HCT116 (cell line): ENCODE measurements around the gene MAPK8.

Experiments used
- EZH2 ChIP-seq: fragments of 200-600 bp; sonication (generic); IDR thresholded peaks from 2 replicates; pipeline ENCODE4 v1.6.1; 2017; ENCODE audit warnings: antibody characterized with exemption, mixed run types
- POLR2A ChIP-seq: IDR thresholded peaks from 2 replicates; pipeline ENCODE4 v1.7.0; 2011; ENCODE audit warnings: borderline replicate concordance; ENCODE audit not compliant: insufficient read depth, insufficient read length; ENCODE audit errors: extremely low read depth
- POLR2AphosphoS5 ChIP-seq: IDR thresholded peaks from 2 replicates; pipeline ENCODE4 v1.6.1; 2011; ENCODE audit warnings: mild to moderate bottlenecking, low read depth, low read length, moderate library complexity
- RAD21 ChIP-seq: IDR thresholded peaks from 2 replicates; pipeline ENCODE4 v1.6.1; 2012; ENCODE audit warnings: low read depth, mild to moderate bottlenecking
- REST ChIP-seq: IDR thresholded peaks from 2 replicates; pipeline ENCODE4 v1.6.1; 2012; ENCODE audit warnings: low read depth
- SIN3A ChIP-seq: IDR thresholded peaks from 2 replicates; pipeline ENCODE4 v1.6.1; 2012; ENCODE audit warnings: low read depth
- SP1 ChIP-seq: IDR thresholded peaks from 2 replicates; pipeline ENCODE4 v1.6.1; 2012; ENCODE audit warnings: low read depth
- ZBTB33 ChIP-seq: IDR thresholded peaks from 2 replicates; pipeline ENCODE4 v1.6.1; 2011; ENCODE audit warnings: mild to moderate bottlenecking, low read length, moderate library complexity; ENCODE audit not compliant: insufficient replicate concordance; ENCODE audit errors: extremely low read depth
- ZNF274 ChIP-seq: fragments of 200-500 bp; sonication (Bioruptor generic); IDR thresholded peaks from 2 replicates; pipeline ENCODE4 v1.6.1; 2014; ENCODE audit warnings: mild to moderate bottlenecking, low read depth, low read length, inconsistent platforms
- TF ChIP-seq, protein P1 (sequence below), 3 experiments: fragments of 200-600 bp in 1 of 3; sonication (generic) in 1 of 3; IDR thresholded peaks in 2 of 3; conservative IDR thresholded peaks in 1 of 3; 2 replicates each; pipeline ENCODE4 v1.5.1; 2012 to 2017; ENCODE audit warnings: low read depth in 2 of 3, low read length in 2 of 3, antibody characterized with exemption in 1 of 3, borderline replicate concordance in 1 of 3, control low read depth in 1 of 3, mild to moderate bottlenecking in 1 of 3, mixed read lengths in 1 of 3, mixed run types in 1 of 3, moderate library complexity in 1 of 3; ENCODE audit not compliant: insufficient read depth in 1 of 3
- TF ChIP-seq, protein P2 (sequence below): IDR thresholded peaks from 2 replicates; pipeline ENCODE4 v1.6.1; 2012

DNA sequence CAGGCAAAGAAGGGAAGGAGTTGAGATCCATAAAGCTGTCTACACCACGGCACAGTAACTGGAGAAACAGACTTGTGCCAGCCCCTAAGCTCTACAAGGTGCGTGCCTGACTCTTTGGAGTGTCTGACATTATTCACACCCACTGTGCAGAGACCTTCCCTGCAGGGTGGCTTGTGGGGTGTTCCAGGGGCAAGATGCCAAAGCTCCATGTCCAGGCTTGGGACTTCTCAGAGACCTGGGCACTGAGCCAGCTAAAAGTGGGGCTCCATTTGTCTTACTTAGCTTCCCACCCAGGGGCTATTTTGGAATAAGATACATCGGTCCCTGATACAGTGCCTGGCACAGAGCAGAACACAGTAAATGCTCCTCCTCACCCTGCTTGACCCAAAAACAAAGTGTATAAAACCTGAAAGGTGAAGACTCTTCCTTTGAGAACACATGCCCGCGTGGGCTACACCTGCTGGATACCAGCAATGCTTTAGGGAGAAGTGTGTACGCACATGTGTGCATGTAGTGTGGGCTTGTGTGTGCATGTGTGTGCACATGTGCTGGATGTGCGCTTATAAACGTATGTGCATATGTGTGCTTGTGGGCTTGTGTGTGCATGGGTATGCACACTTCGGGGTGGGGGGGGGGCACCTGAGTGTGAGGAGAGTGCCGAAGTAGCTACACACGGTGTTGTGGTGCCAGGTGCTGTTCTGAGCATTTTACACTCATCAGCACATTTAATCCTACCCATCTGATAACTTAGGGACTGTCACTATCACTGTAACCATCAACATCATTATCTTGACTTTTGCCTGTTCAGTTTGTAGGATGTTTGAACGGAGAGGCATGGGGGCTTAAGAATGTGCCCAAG lies 155.4 kb downstream of the MAPK8 start:
- TF ChIP-seq REST = no peak
- TF ChIP-seq, protein P1, sequence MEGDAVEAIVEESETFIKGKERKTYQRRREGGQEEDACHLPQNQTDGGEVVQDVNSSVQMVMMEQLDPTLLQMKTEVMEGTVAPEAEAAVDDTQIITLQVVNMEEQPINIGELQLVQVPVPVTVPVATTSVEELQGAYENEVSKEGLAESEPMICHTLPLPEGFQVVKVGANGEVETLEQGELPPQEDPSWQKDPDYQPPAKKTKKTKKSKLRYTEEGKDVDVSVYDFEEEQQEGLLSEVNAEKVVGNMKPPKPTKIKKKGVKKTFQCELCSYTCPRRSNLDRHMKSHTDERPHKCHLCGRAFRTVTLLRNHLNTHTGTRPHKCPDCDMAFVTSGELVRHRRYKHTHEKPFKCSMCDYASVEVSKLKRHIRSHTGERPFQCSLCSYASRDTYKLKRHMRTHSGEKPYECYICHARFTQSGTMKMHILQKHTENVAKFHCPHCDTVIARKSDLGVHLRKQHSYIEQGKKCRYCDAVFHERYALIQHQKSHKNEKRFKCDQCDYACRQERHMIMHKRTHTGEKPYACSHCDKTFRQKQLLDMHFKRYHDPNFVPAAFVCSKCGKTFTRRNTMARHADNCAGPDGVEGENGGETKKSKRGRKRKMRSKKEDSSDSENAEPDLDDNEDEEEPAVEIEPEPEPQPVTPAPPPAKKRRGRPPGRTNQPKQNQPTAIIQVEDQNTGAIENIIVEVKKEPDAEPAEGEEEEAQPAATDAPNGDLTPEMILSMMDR (IDR thresholded peaks at IDR 0.05 in 2 of 3, conservative IDR thresholded peaks at IDR 0.05 in 1 of 3; ENCODE audit: borderline replicate concordance in 1 of 3, insufficient read depth in 1 of 3, low read depth in 2 of 3, low read length in 2 of 3) = no peak
- no peak for TF ChIP-seq SIN3A
- no peak for TF ChIP-seq POLR2A
- no peak for TF ChIP-seq ZNF274
- no peak for TF ChIP-seq SP1
- no peak for TF ChIP-seq EZH2
- TF ChIP-seq ZBTB33 = no peak
- TF ChIP-seq POLR2AphosphoS5 = no peak
- TF ChIP-seq, protein P2, sequence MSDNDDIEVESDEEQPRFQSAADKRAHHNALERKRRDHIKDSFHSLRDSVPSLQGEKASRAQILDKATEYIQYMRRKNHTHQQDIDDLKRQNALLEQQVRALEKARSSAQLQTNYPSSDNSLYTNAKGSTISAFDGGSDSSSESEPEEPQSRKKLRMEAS = no peak
- no peak for TF ChIP-seq RAD21
